ENCODE measurements around the gene UHMK1.
"Not testable (repeated sequence)": the region's sequence is repeated elsewhere in the genome, so short reads cannot be mapped to it uniquely, and the experiment has no call there.

The UHMK1 gene, protein sequence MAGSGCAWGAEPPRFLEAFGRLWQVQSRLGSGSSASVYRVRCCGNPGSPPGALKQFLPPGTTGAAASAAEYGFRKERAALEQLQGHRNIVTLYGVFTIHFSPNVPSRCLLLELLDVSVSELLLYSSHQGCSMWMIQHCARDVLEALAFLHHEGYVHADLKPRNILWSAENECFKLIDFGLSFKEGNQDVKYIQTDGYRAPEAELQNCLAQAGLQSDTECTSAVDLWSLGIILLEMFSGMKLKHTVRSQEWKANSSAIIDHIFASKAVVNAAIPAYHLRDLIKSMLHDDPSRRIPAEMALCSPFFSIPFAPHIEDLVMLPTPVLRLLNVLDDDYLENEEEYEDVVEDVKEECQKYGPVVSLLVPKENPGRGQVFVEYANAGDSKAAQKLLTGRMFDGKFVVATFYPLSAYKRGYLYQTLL

DNA sequence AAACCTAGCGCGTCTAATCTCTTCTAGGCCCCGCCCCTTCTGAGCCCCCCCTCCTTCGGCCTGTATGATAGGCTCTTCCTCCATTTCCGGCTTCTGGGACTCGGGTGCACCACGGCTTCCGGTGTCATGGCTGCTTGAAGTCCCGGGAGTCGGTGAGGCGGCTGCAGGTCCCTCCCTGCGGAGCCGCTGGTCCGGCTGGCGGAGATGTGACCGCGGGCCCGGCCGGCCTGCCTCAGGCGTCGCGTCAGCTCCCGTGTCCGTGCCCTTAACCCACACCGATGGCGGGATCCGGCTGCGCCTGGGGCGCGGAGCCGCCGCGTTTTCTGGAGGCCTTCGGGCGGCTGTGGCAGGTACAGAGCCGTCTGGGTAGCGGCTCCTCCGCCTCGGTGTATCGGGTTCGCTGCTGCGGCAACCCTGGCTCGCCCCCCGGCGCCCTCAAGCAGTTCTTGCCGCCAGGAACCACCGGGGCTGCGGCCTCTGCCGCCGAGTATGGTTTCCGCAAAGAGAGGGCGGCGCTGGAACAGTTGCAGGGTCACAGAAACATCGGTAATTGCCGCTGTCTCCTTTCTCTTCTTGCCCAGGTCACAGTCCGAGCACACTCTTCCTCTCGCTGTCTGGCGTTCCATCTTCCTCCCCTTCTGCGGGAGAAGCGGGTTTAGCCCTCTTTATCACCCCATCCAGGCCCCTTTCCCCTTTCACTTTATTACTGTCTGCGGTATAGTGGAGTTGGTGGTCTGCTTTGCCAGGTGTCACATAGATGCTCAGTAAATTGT, at the start of gene UHMK1:
Gene UHMK1, plus strand, starts transcription at position 96 of the 773 bp plus-strand sequence. Its CDS starts 183 bp downstream, at position 279.
- Mint-ChIP-seq H3K4me1 (ENCODE audit: low read depth) (peaks cover 43% of the 10 kb centered on the region), H3K27me3 (no peaks in the 10 kb centered on the region), H3K9me3 (no peaks in the 10 kb centered on the region), H3K36me3 (ENCODE audit: low read depth) (peaks cover 25% of the 10 kb centered on the region), H3K27ac (peak within 1 kb of the TSS; percentile 95), H3K4me3 (peak within 1 kb of the TSS; percentile 99)

DNA sequence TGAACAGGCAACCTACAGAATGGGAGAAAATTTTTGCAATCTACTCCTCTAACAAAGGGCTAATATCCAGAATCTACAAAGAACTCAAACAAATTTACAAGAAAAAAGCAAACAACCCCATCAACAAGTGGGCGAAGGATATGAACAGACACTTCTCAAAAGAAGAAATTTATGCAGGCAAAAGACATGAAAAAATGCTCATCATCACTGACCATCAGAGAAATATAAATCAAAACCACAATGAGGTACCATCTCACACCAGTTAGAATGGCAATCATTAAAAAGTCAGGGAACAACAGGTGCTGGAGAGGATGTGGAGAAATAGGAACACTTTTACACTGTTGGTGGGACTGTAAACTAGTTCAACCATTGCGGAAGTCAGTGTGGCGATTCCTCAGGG, 43.3 kb upstream of the UHMK1 start:
- H3K27me3 Mint-ChIP-seq, result not testable (repeated sequence)

DNA sequence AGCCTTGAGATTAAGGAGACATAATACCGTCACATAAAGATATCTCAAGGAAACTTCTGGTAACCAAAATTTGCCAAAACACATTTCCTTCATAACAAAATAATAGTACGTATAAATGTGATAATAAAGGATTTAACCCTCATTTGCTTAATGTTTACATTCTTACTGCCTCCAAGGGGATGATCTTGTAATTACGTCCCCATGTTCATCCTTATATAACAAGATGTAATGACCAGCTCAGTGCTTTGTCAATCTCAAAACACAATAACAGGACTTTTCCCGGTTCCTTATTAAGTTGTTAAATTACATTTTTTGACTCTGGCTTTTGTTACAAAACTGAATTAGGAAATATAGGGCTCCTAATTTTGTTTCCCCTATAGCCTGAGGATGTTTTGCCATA, 41.3 kb upstream of the UHMK1 start:
- Mint-ChIP-seq H3K4me1 (ENCODE audit: low read depth) (no peaks in the 10 kb centered on the region), H3K27me3 (peaks cover 4% of the 10 kb centered on the region), H3K9me3 (no peaks in the 10 kb centered on the region), H3K36me3 (ENCODE audit: low read depth) (no peaks in the 10 kb centered on the region), H3K27ac (no peak overlapping the region), H3K4me3 (no peak overlapping the region)

More for the DNA sequence above, 43.3 kb upstream of the UHMK1 start:
- H3K4me1 Mint-ChIP-seq (ENCODE audit: low read depth); H3K4me3 Mint-ChIP-seq; H3K27ac Mint-ChIP-seq; H3K9me3 Mint-ChIP-seq; H3K36me3 Mint-ChIP-seq (ENCODE audit: low read depth): not testable (repeated sequence)

DNA sequence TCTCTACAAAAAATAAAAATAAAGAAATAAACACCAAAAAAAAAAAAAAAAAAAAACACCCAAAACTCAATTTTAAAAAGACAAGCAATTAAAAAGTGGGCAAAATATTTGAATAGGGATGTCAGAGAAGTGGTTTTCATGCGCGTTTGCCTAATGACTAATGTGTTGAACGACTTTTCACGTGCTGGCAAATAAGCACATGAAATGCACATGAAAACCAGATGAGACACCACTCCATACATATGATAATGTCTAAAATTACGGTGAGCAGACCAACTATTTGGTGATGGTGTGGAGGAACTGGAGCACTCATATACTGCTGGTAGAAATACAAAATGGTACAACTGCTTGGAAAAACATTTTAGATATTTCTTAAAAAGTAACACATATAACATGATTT, 39.4 kb upstream of the UHMK1 start:
- Mint-ChIP-seq H3K27me3 (peaks cover 4% of the 10 kb centered on the region), H3K9me3 (no peaks in the 10 kb centered on the region), H3K36me3 (ENCODE audit: low read depth) (no peaks in the 10 kb centered on the region), H3K4me1 (ENCODE audit: low read depth) (no peaks in the 10 kb centered on the region), H3K4me3 (no peak overlapping the region), H3K27ac (no peak overlapping the region)

DNA sequence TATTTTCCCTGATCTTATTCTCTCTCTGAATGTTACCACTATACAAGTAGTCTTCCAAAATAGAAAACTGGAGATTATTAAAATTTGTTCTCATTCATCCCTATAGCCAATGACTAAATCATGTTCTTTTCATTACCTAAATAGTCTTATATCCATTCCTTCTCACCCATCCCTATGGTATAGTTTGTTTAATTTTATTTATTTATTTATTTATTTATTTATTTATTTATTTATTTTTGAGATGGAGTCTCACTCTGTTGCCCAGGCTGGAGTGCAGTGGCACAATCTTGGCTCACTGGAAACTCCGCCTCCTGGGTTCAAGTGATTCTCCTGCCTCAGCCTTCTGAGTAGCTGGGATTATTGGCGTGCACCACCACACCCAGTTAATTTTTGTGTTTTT, 35.2 kb upstream of the UHMK1 start:
- H3K27ac Mint-ChIP-seq; H3K36me3 Mint-ChIP-seq (ENCODE audit: low read depth); H3K27me3 Mint-ChIP-seq; H3K9me3 Mint-ChIP-seq; H3K4me1 Mint-ChIP-seq (ENCODE audit: low read depth); H3K4me3 Mint-ChIP-seq: not testable (repeated sequence)

DNA sequence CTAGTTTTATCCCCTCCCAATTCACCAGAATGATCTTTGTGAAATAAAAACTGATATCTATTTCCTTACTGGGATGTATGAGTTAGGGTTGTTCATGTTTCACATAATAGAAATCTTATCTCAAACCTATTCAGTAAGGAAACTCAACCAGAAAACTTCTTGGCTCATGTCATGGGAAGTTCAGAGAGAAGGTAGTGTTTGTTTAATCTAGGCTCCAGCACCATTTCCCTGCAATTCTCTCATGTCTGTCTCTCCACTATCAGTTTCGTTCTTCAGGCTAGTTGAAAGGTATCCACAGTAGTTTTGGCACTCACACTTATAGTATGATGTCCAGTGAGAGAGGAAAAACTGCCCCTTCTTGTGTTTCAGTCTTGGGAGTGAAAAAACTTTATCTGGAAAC, 34.6 kb upstream of the UHMK1 start:
- Mint-ChIP-seq H3K4me1 (ENCODE audit: low read depth) (no peaks in the 10 kb centered on the region), H3K36me3 (ENCODE audit: low read depth) (no peaks in the 10 kb centered on the region), H3K27me3 (peaks cover 6% of the 10 kb centered on the region), H3K9me3 (peaks cover 7% of the 10 kb centered on the region), H3K27ac (no peak overlapping the region), H3K4me3 (no peak overlapping the region)

DNA sequence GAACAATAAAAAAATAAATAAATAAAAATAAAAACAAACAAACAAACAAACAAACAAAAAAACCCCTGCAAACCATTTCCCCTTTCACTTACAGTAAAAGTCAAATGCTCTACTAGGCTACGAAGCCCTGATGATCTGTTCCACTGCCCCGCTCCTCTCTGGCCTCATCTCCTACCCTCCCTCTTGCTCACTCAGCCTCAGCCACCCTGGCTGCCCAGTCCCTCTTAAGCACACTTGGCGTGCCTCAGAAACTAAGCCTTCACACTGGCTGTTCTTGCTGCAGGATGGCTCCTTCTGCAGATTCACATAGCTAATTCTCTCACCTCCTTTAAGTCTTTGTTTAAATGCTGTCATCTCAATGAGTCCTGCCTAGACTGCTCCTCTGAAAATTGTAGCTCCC, 30.8 kb upstream of the UHMK1 start:
- H3K4me3 Mint-ChIP-seq, result no peak overlapping the region
- no peak overlapping the region for H3K27ac Mint-ChIP-seq
- no peaks in the 10 kb centered on the region for H3K36me3 Mint-ChIP-seq (ENCODE audit: low read depth)
- peaks cover 13% of the 10 kb centered on the region for H3K27me3 Mint-ChIP-seq
- H3K4me1 Mint-ChIP-seq (ENCODE audit: low read depth), result no peaks in the 10 kb centered on the region
- peaks cover 7% of the 10 kb centered on the region for H3K9me3 Mint-ChIP-seq

DNA sequence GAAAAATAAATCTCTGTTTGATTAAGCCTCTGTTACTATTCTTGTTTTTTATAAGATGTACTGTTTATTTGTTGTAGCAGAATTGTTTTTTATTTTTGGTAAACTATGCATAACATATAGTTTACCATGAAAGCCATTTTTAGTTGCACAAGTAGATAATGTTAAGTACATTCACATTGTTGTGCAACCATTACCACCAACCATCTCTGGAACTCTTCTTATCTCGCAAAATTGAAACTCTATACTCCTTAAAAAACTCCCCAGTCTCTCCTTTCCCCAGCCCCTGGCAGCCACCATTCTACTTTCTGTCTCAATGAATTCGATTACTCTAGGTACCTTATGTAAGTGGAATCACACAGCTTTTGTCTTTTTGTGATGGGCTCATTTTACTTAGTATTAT, 27.4 kb upstream of the UHMK1 start:
- H3K4me1 Mint-ChIP-seq (ENCODE audit: low read depth), result no peaks in the 10 kb centered on the region
- H3K4me3 Mint-ChIP-seq, result no peak overlapping the region
- peaks cover 13% of the 10 kb centered on the region for H3K27me3 Mint-ChIP-seq
- H3K27ac Mint-ChIP-seq, result no peak overlapping the region
- no peaks in the 10 kb centered on the region for H3K36me3 Mint-ChIP-seq (ENCODE audit: low read depth)
- H3K9me3 Mint-ChIP-seq, result peaks cover 3% of the 10 kb centered on the region

DNA sequence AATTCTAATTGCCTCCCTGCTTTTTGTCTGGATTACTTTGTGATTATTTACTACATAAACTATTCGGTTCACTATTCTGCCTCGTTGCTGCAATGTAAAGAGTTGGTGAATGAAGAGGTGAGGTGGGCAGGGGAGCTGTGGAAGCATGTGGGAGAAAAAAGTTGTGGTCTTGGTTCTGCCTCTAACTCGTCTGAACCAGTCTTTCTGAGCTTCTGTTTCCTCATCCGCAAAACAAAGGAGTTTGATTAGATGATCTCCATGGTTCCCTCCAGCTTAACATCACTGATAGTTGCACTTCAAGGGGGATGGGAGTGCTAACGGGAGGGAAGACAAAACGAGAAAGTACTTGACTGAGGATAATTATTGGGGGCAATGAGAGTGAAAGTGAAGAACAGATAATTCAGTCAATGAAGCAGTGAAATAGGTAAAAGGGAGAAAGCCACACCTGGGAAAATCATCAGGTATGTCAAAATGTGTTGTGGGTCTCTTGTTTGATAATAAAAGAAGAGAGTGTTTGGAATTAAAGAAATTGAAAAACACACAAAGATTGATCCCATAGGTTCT, 26.2 kb upstream of the UHMK1 start:
- Mint-ChIP-seq H3K27ac (no peak overlapping the region), H3K36me3 (ENCODE audit: low read depth) (peaks cover 5% of the 10 kb centered on the region), H3K4me3 (no peak overlapping the region), H3K27me3 (peaks cover 13% of the 10 kb centered on the region), H3K4me1 (ENCODE audit: low read depth) (no peaks in the 10 kb centered on the region), H3K9me3 (peaks cover 3% of the 10 kb centered on the region)

DNA sequence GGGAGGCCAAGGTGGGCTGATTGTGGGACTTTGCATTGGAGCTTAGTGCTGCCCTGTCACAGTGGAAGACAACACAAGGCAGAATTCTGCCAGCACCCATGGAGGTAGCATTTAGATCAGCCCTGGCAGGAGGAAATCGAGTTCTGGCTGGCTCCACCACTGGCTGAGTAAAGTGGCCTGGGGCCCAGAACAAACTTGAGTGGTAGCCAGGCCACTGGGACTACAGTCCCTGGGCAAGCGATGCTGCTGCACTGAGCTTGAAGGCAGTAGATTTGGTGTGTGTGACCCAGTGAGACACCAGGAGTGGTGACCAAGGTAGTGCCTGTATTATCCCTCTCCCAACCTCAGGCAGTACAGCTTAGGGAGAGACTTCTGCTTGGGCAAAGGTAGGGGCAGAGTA, 22.5 kb upstream of the UHMK1 start:
- peaks cover 5% of the 10 kb centered on the region for H3K36me3 Mint-ChIP-seq (ENCODE audit: low read depth)
- H3K4me1 Mint-ChIP-seq (ENCODE audit: low read depth), result no peaks in the 10 kb centered on the region
- H3K27me3 Mint-ChIP-seq, result peaks cover 10% of the 10 kb centered on the region
- no peak overlapping the region for H3K27ac Mint-ChIP-seq
- H3K9me3 Mint-ChIP-seq, result peaks cover 5% of the 10 kb centered on the region
- no peak overlapping the region for H3K4me3 Mint-ChIP-seq

DNA sequence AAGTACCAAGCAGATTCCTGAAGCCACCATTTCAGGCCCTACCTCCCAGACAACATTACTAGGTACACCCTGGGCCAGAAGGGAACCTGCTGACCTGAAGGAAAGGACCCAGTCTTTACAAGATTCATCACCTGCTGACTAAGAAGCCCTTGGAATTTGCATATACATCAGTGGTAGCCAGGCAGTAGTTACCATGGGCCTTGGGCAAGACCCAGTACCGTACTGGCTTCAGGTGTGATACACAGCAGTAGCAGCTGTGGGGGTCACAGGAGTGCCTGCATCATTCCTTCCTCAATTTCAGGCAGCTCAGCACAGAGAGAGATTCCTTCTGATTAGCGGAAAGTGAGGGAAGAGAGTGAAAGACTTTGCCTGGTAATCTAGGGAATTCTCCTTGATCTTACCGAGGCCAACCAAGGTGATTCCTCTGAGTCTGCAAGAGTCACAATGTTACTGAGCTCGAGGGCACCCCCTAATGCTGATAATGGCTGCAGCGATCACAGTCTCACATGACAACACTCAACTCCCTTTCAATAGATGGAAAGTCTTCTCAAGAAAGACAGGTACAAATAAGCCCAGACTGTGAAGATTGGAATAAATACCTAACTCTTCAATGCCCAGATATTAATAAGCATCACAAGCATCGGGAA, 22.0 kb upstream of the UHMK1 start:
- no peak overlapping the region for H3K27ac Mint-ChIP-seq
- H3K4me1 Mint-ChIP-seq (ENCODE audit: low read depth), result no peaks in the 10 kb centered on the region
- H3K4me3 Mint-ChIP-seq, result no peak overlapping the region
- peaks cover 5% of the 10 kb centered on the region for H3K36me3 Mint-ChIP-seq (ENCODE audit: low read depth)
- H3K9me3 Mint-ChIP-seq, result peaks cover 5% of the 10 kb centered on the region
- H3K27me3 Mint-ChIP-seq, result peaks cover 10% of the 10 kb centered on the region

DNA sequence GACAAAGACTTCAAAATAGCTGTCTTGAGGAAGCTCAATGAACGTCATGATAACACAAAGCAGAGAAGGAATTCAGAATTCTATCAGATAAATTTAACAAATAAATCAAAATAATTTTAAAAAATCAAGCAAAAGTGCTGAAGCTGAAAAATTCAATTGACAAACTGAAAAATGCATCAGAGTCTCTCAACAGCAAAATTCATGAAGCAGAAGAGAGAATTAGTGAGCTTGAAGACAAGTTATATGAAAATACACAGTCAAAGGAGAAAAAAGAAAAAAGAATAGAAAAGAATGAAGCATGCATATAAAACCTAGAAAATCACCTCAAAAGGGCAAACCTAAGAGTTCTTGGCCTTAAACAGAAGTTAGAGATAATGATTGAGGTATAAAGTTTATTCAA, 21.0 kb upstream of the UHMK1 start:
- peaks cover 5% of the 10 kb centered on the region for H3K36me3 Mint-ChIP-seq (ENCODE audit: low read depth)
- H3K27me3 Mint-ChIP-seq, result peaks cover 4% of the 10 kb centered on the region
- no peaks in the 10 kb centered on the region for H3K4me1 Mint-ChIP-seq (ENCODE audit: low read depth)
- H3K9me3 Mint-ChIP-seq, result peaks cover 5% of the 10 kb centered on the region
- no peak overlapping the region for H3K27ac Mint-ChIP-seq
- no peak overlapping the region for H3K4me3 Mint-ChIP-seq

DNA sequence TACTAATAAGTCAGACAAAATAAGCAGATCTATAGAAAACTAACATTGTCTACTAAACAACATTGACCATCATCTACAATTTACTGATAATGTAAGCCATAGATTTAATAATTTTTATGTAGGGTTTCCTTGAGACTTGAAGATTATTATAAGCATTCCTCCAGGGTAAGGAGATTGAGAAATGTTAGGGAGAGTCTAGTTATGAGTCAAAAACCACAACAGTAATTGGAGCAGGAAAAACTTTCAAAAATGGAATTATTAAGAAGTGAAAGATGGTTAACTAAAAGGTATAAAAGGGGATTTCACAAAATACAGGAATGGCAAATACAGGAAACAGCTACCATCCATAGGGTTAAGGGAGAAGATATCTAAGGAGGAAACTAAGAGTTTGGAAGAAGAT, 12.4 kb upstream of the UHMK1 start:
- H3K27me3 Mint-ChIP-seq, result peaks cover 34% of the 10 kb centered on the region
- H3K4me1 Mint-ChIP-seq (ENCODE audit: low read depth), result no peaks in the 10 kb centered on the region
- H3K4me3 Mint-ChIP-seq, result no peak overlapping the region
- H3K36me3 Mint-ChIP-seq (ENCODE audit: low read depth), result no peaks in the 10 kb centered on the region
- no peaks in the 10 kb centered on the region for H3K9me3 Mint-ChIP-seq
- no peak overlapping the region for H3K27ac Mint-ChIP-seq

DNA sequence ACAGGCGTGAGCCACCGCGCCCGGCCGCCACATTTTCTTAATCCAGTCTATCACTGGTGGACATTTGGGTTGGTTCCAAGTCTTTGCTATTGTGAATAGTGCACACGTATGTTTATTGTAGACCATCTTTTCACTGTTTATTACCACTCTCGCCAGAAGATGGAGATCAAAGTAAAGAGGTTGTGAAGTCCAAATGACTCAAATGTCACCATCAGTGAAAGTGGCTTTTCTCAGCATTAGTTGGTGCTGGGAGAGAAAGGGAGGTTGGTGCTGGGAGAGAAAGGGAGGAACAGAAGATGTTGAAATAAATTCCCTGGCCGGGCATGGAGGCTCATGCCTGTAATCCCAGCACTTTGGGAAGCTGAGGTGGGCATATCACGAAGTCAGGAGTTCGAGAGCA, 10.4 kb upstream of the UHMK1 start:
- Mint-ChIP-seq H3K4me1 (ENCODE audit: low read depth) (no peaks in the 10 kb centered on the region), H3K4me3 (no peak overlapping the region), H3K36me3 (ENCODE audit: low read depth) (no peaks in the 10 kb centered on the region), H3K9me3 (no peaks in the 10 kb centered on the region), H3K27ac (no peak overlapping the region), H3K27me3 (peaks cover 39% of the 10 kb centered on the region)

DNA sequence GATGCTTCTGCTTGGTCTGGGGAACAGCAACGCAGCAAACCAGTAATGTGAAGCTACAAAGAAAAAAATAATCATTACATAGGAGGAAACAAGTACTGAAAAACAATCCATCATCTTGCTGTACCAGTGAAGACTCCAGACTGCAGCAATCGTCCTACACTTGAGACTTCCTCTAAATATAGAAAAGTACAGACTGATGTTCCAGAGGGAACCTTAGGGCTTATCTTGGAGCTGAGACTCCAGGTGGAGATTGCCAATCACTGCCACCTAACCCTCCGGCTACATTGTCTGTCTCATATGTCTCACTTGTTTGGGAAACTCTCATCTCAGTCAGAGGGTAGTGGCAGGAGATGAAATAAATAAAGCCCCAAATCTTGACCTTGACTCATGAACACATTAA, 9.4 kb upstream of the UHMK1 start:
- Mint-ChIP-seq H3K27me3 (peaks cover 39% of the 10 kb centered on the region), H3K4me3 (no peak overlapping the region), H3K27ac (no peak overlapping the region), H3K36me3 (ENCODE audit: low read depth) (no peaks in the 10 kb centered on the region), H3K4me1 (ENCODE audit: low read depth) (no peaks in the 10 kb centered on the region), H3K9me3 (no peaks in the 10 kb centered on the region)

Data from stimulated activated naive CD8-positive, alpha-beta T cell treated with anti-CD3 and anti-CD28 coated beads, Interleukin-15, Interleukin-2, amounts not matched to agents 100 ng/mL and 50 ng/mL, for 24 hours (primary cell).